GM21786 (cell line): Measurements from ENCODE around the gene DAPK2.
"Not testable (repeated sequence)": the region's sequence is repeated elsewhere in the genome, so short reads cannot be mapped to it uniquely, and the experiment has no call there.

Experiments used
- ATAC-seq: cut with Tn5 transposase; IDR thresholded peaks from one replicate; pipeline ENCODE4 v1.9.1; 2021; ENCODE audit not compliant: unreplicated experiment

Gene DAPK2

DNA sequence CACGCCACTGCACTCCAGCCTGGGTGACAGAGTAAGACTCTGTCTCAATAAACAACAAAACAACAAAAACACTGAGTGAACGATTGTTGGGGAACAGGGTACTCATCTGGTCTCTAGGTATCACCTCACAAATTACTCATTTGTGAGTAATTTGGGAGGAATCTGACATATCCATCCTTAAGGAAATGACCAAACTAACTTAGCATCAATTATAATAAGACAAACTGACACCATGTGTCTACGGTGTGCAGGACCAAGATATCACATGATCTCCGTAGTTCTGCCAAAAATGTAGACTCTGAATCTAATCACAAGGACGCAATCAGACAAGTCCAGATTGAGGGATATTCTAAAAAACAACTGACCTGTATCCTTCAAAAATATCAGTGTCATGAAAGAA, 12.0 kb upstream of the DAPK2 start:
- ATAC-seq: no peak

DNA sequence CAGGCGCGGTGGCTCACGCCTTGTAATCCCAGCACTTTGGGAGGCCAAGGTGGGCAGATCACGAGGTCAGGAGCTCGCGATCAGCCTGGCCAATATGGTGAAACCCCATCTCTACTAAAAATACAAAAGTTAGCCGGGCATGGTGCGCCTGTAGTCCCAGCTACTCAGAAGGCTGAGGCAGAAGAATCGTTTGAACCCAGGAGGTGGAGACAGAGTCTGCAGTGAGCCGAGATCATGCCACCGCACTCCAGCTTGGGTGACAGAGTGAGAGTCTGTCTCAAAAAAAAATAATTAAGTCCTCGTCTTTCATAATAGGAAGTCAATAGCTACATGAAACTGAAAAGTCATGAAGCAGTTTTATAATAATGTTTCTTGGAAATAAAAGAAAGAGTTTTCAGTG, 7.4 kb upstream of the DAPK2 start:
- ATAC-seq: not testable (repeated sequence)

DNA sequence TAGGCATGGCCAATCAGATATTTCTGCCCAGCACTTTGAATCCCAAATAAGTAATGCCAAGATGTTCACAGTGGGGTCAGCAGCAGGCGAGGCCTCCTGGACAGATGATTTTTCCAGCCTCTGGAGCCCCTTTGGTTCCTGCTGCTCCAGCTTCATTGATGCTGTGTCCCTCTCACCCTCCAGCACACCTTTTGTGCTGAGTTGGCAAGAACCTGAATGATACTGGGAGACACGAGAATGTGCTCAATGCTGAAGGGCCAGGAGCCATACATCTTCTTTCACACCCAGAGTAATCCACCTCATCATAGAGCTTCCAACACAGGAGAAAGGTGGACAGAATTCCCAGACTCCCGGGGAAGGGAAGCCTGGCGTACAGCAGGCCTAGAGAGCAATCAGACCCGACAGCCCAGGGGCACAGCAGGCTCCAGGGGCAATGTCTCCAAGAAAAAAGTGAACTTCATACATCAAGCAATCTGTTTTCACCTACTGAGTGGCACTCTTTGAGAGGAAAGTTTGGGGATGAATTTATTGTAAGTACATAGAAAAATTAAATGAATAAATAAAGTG, 6.7 kb upstream of the DAPK2 start:
- ATAC-seq: no peak

DNA sequence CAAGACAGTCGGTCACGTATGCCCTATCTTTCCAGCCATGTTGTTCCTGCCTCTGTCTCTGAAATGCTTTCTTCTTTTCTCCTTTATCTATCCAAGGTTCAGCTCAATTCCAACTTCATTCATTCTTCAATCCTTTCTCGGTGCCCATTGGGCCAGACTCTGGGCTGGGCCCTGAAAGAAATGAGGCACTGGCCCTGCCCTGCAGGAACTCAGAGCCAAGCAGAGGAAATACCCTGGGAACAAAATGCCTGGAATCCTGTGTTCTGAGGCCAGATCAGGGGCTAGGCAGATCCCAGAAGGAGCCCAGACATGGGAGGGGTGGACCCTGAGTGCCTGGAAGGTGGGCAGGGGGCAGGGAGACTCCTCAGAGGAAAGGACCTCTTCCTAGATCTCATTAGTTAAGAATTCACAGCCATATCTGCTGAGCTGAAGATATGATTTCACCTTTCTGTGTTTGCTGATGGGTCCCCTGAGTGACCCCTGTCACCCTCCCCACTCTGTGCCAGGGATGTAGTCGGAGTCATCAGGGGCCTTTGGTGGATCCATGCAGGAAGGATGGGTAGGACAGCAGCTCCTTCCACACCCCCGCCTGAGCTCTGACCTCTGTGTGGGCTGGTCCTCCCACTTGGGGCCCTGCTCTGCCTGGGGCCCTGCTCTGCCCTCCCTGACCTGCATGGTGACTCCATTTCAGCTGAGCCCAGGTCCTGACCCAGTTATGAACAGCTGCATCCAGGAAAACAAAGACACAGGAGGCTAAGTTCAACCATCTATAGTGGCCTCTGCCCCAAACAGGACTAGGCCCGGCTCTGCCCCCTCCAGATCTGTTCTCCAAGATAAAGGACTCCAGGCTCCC, 5.3 kb upstream of the DAPK2 start:
- no peak for ATAC-seq

DNA sequence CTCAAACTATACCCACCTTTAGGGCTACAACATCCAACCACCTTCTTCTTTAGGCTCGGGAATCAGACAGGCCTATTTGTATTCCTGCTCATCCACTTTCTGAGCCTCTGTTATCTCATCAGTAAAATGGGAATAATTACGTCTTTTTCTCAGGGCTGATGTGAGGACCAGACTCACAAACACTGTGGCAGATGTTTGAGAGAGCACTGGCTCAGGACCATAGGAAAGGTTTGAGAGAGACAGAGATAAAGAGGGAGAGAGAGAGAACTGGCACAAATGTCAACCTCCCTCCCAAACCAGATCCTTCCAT, 4.8 kb upstream of the DAPK2 start:
- ATAC-seq: no peak

DNA sequence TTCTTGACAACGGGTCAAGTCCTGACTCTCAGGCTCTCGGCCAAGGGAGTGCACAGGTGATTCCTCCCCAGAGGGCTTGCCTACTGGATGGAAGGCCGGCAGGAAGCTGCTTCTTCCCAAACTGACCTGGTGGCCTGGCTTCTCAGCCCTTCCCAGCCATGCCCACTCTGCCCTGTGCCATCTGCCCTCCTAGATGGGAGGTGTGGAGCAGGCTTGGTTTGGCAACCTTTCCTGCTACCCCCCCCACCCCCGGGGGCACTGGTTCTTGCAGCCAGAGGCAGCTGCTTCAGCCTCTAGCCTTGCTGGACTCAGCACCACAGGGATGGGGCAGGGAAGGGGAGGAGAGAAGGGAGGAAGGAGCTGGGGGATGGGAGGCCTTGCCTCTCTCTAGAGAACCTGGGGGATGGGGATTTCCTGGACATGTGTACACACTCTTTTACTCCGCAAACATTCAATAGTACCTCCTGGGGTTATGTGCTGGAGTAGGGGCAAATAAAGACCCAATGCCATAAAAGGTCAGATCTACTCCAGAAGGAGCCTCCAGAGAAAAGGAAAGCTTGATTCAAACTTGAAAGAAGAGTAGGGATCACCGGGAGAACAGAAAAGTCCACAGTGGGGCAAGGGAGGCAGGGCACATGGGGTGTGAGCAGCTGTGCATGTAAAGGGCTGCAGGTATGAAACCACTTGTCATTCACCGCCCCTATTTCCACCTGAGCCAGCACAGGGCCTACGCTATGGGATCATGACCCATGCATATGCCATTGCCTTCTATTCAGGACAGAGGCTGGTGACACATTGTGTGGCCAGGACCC, 4.2 kb upstream of the DAPK2 start:
- ATAC-seq: no peak

DNA sequence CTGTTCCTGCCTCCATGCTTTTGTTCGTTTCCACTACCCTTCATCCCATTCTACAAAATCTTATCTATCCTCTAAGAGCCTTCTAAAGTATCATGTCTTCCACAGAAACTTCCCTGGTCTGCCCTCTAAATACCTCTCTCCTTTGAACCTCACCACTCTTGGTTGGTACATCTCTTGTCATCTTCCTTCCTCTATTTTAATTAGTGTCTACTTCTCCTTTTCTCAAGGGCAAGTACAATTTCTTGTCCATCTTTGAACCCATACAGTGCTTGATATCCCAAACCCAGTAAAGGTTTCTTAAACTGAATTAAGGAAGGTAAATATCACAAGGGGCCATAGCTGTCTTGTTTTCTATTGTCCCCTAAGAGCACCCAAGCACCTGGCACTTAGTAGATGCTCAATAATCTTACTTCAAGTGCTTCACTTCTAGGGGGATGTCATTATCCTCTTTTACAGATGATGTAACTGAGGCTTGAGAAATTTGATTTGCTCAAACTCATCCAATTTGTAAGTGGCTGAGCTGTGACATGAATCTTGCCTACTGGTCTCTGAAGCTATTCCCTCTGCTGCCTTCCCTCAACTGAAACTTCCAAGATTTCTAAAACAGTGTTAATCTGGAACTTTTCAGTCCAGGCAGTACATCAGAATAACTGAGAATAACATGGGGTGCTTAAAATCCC, 2.6 kb upstream of the DAPK2 start:
- no peak for ATAC-seq

DNA sequence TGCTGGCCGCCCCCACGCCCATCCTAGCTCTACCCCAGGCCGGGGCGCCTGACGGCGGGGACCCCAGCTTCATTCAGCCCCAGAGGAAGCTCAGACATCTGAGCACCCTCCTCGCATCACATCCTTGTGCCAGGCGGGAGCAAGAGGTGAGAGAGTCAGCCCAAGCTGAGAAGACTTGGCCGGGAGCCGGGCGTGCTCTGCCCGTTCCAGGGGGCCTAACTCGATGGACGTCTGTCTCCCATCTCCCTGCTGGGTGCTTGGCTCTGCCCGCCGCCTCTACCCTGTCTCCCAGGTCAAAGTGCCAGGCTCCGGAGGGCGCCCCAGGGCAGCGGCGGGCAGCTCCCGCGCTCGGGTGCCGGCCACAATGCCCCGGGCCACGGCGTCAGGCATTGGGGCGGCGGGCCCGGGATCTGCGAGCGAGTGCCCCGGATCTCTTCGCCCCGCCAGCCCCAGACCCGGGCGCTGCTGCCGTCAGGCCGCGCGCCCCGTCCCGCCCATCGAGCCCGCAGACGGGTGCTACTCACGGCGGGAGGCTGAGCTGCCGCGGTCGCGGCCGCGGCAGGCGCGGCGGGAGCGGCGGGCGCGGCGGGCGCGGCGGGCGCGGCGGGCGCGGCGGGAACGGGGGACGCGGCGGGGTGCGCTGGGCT, 388 bp downstream of the DAPK2 start:
- no peak for ATAC-seq

DNA sequence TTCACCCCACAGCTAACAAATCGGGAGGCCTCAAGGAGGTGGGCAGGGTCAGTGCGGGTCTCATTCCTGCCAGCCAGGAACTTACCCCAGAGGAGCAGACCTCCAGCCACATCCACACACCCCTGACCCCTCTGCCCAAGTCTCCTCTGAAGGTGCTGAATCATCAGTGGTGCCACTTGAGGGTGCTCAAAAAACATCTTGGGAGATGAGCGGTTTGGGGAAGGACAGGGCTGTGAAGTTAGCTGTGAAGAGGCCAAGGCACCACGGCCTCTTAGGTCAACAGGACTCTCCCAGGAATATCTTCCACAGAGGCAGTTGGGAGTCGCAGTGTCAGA, 1.2 kb downstream of the DAPK2 start:
- no peak for ATAC-seq

DNA sequence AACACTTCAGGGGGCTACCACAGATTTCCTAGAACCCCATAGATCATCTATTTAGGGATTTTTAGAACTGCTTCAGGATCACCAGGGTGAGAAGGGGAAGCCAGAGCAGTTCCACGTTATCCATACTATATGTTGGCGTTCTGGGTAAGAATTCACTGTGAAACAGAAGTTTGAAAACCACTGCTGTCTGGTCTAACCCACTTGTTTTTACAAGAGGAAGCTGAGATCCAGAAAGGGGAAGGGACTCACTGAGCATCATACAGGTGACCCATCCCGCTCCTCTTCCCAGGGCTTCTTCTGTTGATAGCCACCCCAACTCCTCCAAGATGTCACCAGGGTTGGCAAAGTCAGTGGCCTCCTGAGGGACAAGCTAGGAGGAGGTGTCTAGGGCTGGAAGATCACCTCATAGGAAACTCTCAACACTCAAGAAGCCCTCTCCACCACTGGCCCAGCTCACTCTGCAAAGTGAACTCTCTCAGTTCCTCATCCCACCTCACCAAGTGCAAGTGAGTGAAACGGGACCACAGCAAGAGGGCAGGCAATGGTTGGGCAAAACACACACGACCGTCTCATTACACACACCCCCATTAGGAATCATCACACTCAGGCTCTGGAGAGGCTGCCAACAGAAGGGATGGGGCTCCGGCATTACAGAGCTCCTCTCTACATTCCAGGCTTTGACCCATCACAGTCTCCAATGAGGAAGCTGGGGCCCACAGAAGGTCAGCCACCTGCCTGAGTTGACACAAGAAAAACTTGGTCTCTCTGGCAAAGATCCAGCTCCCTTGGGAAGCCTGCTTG, 1.8 kb downstream of the DAPK2 start:
- peak; percentile 54 for ATAC-seq

DNA sequence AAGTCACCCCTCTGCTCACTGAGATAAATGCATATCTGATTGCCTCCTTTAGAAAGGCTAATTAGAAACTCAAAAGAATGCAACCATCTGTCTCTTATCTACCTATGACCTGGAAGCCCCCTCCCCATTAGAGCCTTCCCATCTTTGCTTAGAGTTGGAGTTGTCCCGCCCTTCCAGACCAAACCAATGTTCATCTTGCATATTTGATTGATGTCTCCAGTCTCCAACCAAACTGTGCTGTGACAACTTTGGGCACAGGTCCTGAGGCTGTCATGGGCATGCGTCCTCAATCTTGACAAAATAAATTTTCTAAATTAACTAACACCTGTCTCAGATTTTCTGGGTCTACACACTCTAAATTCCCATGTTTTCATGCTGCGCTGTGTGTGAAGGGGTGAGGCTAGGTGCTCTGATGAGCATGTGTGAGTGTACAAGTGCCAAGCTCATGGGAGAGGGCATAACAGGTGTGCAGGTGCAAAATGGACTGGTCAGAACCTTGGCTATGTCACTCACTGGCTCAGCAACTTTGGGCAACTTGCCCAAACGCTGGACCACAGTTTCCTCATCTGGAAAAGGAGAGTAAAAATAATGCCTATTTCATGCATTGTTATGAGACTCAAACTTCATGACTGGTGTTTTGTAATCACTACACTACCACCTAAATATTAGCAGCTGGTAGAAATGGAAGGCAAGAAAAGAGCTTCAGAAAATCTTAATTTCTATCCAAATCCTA, 7.2 kb downstream of the DAPK2 start:
- ATAC-seq: no peak

DNA sequence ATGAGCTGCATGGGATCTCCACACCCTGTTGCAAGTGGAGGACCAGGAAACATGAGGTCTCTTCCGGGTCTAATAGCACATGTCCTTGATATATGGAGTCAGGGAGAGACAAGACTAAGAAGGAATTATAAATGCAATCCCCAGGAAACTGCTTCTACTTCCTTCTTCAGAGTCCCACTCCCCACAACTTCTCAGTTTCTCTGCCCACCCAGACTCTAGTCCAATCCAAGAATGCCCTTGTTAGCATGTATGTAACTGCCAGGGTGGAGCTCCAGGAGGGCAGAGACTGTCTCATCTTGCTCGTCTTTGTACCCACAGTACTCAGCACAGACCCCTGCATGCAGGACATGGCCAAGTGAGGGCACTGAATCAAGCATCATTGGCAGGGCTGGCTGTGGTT, 8.3 kb downstream of the DAPK2 start:
- no peak for ATAC-seq

DNA sequence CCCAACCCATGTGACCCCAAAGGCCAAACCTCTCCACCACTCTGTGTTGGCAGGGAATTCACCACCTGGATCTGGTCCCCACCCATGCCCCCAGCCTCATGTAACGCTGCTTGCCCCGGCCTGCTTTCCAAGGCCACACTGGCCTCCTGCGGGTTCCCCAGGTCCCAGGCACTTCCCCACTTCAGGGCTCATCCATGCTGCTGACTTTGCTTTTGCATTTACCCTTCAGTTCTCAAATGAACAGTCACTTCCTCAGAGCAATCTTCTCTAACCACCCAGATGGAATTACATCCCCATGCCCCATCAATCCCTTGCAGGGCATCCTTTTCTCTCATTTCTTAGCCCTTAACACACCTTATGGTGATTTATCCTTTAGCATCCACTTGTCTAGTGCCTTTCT, 9.2 kb downstream of the DAPK2 start:
- ATAC-seq: no peak

DNA sequence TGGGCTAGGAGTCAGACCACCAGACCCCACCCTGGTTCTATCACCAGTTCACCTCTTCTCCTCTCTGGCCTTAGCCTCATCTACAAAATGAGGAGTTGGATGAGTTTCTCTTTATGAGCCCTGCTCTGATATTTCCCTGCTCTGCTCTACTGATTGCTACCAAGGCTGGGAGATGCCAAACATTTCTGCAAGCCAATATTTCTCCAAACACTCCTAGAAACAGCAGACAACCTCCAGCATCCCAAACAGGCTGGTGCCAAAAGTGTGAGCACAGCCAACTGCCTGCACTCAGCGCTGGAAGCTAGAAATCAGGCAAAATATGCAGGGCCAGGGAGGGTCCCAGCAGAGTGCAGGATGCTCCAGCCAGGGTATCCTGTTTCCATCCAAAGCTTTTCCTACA, 10.8 kb downstream of the DAPK2 start:
- no peak for ATAC-seq

DNA sequence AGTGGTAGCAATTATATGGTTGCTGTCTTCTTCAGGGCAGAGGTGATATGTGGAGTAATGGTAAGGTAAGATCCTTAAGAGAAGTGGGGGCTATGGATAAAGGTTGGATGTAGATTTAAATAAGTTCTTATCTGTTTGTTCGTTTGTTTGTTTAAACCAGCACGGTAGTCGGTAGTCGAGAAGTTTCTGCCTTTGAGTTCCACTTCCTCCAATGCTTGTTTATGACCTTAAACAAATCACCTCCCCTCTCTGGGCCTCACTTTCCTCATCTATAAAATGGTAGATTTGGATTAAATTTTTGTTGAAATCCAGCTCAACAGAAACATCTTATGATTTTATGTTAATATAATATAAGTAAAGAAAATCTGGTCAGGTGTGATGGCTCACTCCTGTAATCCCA, 11.8 kb downstream of the DAPK2 start:
- ATAC-seq: no peak

DNA sequence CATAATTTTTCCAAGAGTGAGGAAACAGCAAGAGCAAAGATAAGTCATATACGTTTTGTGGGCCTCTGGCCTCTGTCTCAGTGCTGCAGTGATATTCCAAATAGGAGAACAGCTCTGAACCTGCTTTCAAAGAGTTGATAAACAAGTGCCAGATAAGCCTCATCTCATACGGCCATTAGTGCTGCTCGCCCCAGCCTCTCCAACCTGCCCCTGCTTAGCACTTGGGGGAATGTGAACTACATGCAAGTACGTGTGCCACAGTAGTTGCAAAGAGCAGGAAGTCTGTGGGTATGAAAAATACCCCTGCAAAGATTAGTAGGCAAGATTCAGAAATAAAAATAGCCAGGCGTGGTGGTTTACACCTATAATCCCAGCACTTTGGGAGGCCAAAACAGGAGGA, 14.0 kb downstream of the DAPK2 start:
- ATAC-seq: no peak

DNA sequence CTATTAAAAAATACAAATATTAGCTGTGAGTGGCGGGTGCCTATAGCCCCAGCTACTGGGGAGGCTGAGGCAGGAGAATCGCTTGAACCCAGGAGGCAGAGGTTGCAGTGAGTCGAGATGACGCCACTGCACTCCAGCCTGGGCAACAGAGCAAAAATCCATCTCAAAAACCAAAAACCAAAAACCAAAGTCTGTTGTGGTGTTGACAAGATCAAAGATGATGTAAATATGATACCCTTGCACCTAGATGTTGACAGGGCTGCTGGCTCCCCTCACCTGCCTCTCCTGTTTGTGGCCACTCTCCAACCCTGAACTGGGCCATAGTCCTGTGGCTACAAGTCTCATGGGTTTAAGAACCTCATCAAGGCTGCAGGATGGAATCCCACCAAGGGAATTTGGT, 16.2 kb downstream of the DAPK2 start:
- ATAC-seq: no peak

DNA sequence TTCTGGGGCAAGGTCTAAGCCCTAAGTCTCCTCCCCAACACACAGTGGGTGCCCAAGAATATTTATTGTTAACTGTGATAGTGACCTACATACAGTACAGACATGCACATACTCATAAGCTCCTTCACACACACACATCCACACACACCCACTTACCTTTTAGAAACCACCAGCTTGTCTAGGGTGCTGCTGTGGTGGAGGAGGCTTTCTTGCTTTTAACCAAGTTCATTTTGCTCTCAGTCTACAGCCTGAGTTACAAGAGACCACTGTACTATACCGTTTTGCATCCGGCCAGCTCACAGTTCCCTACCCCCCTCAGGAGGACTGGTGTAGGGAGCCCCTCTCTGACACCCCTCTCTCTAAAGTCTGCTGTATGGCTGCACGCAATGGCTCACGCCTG, 16.7 kb downstream of the DAPK2 start:
- no peak for ATAC-seq

DNA sequence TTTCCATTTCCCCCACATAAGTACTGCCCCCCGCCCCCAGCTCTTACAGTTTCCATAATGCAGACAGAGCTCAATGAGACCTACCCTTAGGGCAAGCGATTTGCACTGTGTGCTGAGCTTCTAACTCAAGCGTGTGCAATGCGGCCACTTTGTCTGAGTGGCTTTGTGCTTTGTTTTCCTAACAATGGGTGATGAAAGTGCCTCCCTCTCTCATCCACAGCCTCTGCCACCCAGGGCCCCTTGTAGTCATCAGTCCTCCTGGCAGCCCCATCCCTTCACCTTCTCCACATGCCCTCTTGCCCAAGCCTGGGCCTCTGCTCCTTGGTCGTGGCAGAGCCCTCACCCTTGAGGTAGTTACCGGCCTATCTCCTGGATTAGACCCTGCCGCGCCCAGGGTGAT, 17.2 kb downstream of the DAPK2 start:
- no peak for ATAC-seq

DNA sequence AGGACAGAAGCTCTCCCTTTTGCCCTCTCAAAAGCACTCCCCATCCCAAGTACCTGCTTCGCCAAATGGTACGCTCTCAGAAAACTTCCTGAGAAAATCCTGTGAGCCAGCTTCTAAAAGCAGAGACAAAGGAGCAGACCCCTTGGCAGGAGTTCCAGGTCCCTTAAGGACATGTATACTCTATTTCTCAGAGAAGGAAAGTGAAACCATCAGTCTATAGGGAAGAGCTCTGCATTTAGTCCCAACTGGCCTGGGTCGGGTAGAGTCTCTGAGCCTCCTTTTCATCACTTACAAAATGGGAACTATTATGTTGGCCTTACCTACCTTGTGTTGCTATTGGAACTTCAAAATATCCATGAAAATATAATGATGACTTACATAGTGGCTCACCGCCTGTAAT, 19.7 kb downstream of the DAPK2 start:
- no peak for ATAC-seq
